Left ventricle myocardium inferior (tissue), 1 donor: Measurements from ENCODE around the gene B3GNT2. TPM values are rescaled to one million over a fixed set of nuclear protein-coding genes. Genes with fewer than 3 reads are reported as not detected.
"Not testable (repeated sequence)": the region's sequence is repeated elsewhere in the genome, so short reads cannot be mapped to it uniquely, and the experiment has no call there.

Experiments used
- DNase-seq: peaks from one replicate; pipeline ENCODE4 v3.0.0-alpha.2; 2020
- H3K27ac ChIP-seq: fragments of 200-600 bp; replicated peaks from 2 replicates; pipeline ENCODE4 v1.8.0; 2021
- H3K27me3 ChIP-seq: fragments of 200-600 bp; 2 replicates; pipeline ENCODE4 v1.8.0; 2021; ENCODE audit warnings: low read depth
- H3K36me3 ChIP-seq: fragments of 200-600 bp; 2 replicates; pipeline ENCODE4 v1.8.0; 2021
- H3K4me1 ChIP-seq: fragments of 200-600 bp; 2 replicates; pipeline ENCODE4 v1.8.0; 2021
- H3K4me3 ChIP-seq: fragments of 200-600 bp; 2 replicates; pipeline ENCODE4 v1.8.0; 2021; ENCODE audit warnings: mild to moderate bottlenecking, moderate library complexity
- H3K9me3 ChIP-seq: fragments of 200-600 bp; replicated peaks from 2 replicates; pipeline ENCODE4 v1.8.0; 2021
- intact Hi-C: fragments of 100-400 bp; cut with micrococcal nuclease; formaldehyde crosslinking; loops from one replicate; pipeline ENCODE4 v1.11.0; 2022
- total RNA-seq: library from RNA; stranded (reverse); fragmentation: NEBNext Ultra II Directional; extraction: Animal tissue kit (Norgen Biotek cat#: 25700); gene quantifications from one replicate; pipeline ENCODE4 v1.2.1, GENCODE V29; 2021
- TF ChIP-seq, protein P1 (sequence below): fragments of 200-600 bp; IDR thresholded peaks from 2 replicates; pipeline ENCODE4 v1.8.0; 2021; ENCODE audit warnings: antibody characterized with exemption, mild to moderate bottlenecking, borderline replicate concordance
- donor health status: DM: no; HTN: yes; CAD: no; lungs with severe emphysema.

B3GNT2 gene
- total RNA-seq, 1 donor from 2014 or later, result 16.8 TPM

DNA sequence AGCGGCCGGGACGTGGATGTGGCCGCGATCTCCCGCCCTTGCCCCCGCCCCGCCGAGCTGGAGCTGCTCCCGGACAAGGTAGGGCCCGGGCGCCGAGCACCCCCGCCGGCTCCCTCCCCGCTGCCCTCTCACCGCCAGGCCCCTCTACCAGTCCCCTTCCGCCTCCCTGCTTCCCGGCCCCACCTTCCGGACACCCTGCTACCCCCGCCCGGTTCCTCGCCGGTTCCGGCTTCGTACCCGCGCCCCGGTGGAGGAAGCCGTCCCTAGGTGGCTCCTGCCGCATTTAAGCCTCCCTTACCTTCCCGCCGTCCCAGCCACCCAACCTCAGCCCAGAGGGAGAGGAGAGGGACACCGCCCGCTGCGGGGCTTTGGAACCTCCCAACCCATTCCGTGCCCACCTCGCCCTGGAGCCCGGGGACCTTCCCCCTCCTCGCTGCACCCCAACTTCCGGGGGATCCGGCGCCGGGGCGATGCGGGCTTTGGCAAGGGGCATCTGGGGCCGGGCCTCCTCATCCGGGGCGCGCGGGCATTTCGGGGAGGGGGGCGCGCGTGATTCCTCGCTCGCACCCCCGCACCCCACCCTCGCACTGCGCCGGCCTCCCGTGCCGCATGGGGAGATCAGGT lies 475 bp downstream of the B3GNT2 start:
- H3K4me1 ChIP-seq, result peaks cover 63% of the 10 kb centered on the region
- intact Hi-C loops, result loop anchor here (10.0 kb wide), 1 partner anchor 208 kb away; no protein-coding TSS in a partner anchor
- H3K4me3 ChIP-seq, result peak overlapping the region; percentile 97
- DNase-seq, result no peak
- no peaks in the 10 kb centered on the region for H3K36me3 ChIP-seq
- TF ChIP-seq, protein P1, sequence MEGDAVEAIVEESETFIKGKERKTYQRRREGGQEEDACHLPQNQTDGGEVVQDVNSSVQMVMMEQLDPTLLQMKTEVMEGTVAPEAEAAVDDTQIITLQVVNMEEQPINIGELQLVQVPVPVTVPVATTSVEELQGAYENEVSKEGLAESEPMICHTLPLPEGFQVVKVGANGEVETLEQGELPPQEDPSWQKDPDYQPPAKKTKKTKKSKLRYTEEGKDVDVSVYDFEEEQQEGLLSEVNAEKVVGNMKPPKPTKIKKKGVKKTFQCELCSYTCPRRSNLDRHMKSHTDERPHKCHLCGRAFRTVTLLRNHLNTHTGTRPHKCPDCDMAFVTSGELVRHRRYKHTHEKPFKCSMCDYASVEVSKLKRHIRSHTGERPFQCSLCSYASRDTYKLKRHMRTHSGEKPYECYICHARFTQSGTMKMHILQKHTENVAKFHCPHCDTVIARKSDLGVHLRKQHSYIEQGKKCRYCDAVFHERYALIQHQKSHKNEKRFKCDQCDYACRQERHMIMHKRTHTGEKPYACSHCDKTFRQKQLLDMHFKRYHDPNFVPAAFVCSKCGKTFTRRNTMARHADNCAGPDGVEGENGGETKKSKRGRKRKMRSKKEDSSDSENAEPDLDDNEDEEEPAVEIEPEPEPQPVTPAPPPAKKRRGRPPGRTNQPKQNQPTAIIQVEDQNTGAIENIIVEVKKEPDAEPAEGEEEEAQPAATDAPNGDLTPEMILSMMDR, result no peak
- no peaks in the 10 kb centered on the region for H3K9me3 ChIP-seq
- H3K27ac ChIP-seq, result peak overlapping the region; percentile 96
- H3K27me3 ChIP-seq, result no peaks in the 10 kb centered on the region

DNA sequence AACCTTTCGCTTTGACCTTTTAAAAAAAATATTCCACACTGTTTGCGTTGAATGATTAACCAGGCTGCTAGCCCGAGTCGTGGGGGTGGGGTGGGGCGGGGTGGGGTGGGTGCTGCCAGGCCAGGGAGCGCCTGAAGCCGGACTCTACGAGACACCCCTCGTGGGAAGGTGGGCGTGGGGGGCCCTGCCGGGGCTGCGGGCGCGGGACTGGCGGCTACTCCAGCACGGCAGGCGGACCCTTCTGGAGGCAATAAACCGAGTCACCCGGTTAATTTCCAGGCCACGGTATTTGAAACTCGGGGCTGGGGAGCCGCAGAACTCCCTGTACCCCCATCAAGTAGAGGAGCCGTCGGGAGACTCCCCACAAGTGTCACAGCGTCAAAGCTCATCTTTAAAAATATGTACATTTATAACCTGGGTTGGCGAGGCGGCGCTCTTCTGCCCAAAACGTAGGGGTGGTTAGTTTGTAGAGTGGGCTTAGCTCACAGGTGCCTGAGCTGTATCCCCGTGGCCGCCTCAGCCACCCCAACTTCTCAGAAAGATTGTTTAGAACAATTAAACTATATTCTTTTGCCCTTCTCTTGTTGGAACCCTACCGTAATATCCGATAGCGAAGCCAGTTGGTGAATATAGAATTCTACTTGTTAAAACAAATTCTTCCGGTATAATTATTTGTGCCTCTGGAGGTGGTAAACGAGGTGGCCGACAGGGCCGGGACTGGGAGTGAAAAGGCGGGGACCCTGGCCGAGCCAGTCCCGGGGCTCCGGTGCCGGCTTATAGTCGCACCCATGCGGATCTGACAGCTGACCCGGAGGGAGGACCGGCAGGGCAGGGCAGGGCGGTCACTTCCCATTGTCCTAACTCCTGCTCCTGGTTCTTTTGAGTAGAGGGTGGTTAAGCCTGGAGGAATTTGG lies 1.4 kb downstream of the B3GNT2 start:
- peak; percentile 61 for DNase-seq

DNA sequence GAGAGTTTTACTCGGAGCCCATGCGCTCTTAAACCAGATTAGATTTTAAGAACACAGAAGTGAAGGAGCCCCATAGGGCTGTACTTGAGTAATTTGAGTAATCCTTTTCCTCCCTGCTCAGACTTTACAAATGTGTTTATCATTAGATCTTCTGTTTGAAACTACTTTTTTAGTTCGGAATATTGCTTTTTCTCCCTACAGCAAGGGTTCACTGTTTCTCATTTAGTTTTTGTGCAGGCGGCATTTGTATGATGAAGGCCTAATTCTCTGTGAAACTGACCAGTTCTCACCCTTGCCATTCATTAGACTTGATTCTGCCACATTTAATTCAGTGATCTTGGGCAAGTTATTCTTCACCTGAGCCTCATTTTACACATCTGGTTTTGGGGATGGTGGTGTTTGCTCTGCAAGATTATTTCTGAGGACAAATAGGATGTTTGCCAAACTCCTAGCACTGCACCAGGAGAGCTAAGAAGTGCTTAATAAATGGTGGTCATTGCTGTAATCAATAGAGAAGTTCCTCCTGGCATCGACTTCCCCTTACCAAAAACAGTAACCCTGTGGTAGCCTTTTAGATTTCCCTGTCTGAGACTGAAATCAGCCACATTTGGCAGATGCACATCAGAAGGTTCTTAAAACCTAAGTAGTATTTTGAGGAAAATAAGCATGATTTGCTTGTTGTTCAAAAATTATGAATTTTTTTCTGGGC lies 2.2 kb downstream of the B3GNT2 start:
- no peaks in the 10 kb centered on the region for H3K36me3 ChIP-seq
- intact Hi-C loops, result loop anchor here (10.0 kb wide), 1 partner anchor 207 kb away; no protein-coding TSS in a partner anchor
- DNase-seq, result no peak
- H3K27ac ChIP-seq, result peak overlapping the region; percentile 96
- H3K9me3 ChIP-seq, result no peaks in the 10 kb centered on the region
- peak overlapping the region; percentile 97 for H3K4me3 ChIP-seq
- no peaks in the 10 kb centered on the region for H3K27me3 ChIP-seq
- peaks cover 80% of the 10 kb centered on the region for H3K4me1 ChIP-seq
- TF ChIP-seq, protein P1, result no peak

More for the DNA sequence above, 1.4 kb downstream of the B3GNT2 start:
- Histone ChIP-seq H3K36me3 (no peaks in the 10 kb centered on the region), H3K4me3 (peak overlapping the region; percentile 97), H3K4me1 (peaks cover 71% of the 10 kb centered on the region), H3K9me3 (no peaks in the 10 kb centered on the region), H3K27ac (peak overlapping the region; percentile 96), H3K27me3 (no peaks in the 10 kb centered on the region)
- intact Hi-C loops, result loop anchor here (10.0 kb wide), 1 partner anchor 208 kb away; no protein-coding TSS in a partner anchor
- TF ChIP-seq, protein P1, result no peak

DNA sequence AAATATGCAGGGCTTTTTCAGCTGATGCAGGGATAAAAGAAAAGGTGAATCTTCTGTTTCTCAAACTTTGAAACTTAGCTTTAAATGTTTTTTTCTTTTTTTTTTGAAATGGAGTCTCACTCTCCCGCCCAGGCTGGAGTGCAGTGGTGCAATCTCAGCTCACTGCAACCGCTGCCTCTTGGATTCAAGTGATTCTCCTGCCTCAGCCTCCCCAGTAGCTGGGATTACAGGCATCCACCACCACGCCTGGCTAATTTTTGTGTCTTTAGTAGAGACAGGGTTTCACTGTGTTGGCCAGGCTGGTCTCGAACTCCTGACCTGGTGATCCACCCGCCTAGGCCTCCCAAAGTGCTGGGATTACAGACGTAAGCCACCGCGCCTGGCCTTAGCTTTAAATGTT lies 2.9 kb downstream of the B3GNT2 start:
- not testable (repeated sequence) for H3K27me3 ChIP-seq, H3K27ac ChIP-seq, H3K9me3 ChIP-seq, H3K36me3 ChIP-seq, DNase-seq
- intact Hi-C loops, result loop anchor here (10.0 kb wide), 1 partner anchor 206 kb away; no protein-coding TSS in a partner anchor
- H3K4me1 ChIP-seq, result peaks cover 87% of the 10 kb centered on the region
- H3K4me3 ChIP-seq, result peak overlapping the region; percentile 97

DNA sequence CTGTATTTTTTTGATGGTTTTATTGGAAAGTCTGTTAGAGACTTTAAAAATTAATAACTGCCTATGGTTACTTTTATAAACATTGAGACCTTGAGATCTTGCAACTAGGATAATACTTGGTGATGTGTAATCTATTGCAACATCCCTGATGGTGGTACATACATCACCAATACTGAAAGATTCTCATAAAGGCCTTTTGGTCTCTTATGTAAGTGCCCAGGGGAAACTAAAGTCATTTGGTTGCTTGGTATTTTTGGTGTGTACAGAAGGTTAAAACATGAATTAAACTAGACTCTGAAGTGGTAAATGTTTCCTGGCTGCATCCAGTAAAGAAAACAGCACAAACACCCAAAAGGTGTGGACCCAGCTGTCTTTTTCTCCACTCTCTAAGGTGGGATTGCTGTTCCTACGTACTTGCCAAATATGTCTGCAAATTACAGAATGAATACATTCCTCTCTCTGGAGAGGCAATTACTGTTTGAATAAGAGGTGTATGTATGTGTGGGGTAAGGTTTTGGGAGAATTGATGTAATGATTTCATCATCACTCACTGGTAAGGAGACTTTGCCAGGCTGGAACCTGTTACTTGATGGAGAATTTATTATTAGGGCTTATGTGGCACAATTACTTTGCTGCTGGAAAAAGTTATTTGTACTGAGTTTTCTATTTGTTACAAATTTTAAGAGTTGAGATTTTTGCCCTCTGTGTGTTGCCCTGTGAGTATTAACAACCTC lies 3.6 kb downstream of the B3GNT2 start:
- H3K27ac ChIP-seq, result no peak overlapping the region
- no peaks in the 10 kb centered on the region for H3K9me3 ChIP-seq
- H3K4me3 ChIP-seq, result no peak overlapping the region
- intact Hi-C loops, result loop anchor here (10.0 kb wide), 1 partner anchor 205 kb away; no protein-coding TSS in a partner anchor
- H3K36me3 ChIP-seq, result no peaks in the 10 kb centered on the region
- H3K27me3 ChIP-seq, result no peaks in the 10 kb centered on the region
- peaks cover 93% of the 10 kb centered on the region for H3K4me1 ChIP-seq
- TF ChIP-seq, protein P1, result no peak
- DNase-seq, result no peak
